ENCODE measurements around the gene EDN2. TPM values are rescaled to one million over a fixed set of nuclear protein-coding genes. Genes with fewer than 3 reads are reported as not detected.

Gene EDN2
- total and polyA plus RNA-seq, 2 donors (not counting 1 experiment from before 2014, with no cell fraction given), result not detected

DNA sequence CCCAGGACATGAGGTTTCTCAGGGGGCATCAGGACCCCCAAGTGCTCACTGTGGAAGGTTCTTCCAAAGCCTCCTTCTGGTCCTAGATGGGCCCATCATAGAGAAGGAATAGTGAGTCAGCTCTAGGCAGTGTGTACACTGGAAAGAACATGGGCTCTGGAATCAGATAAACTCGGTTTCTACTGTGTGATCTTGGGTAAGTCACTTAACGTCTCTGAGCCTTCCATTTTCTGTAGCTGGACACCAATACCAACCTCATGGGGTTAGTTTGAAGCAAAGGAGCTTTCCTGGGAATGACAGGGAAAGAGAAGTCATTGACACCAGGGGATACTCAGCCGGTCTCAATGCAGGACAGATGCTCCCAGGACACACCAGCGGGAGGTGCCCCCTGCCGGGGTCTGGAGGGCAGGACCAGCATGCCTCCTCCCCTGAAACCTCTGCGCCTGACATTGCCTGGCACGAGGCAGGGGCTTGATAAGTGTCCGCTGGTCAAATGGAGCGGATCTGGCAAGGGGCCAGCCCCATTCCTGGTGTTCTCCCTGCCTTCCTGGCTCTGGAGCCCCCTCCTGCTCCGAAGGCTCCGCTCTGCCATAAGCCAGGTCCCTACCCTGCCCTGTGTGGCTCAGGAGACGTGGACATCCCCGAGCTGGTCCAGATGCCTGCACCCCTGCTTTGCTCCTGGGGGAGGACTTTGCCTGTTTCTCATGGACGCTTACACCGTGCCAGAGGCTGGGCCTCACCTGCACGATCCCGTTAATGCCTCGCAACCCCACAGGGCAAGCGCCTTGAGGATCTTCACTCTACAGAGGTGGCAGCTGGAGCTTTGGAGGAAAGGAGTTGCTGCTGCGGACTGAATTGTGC is 52.8 kb downstream of the EDN2 start:
- WGBS (ENCODE audit: insufficient coverage), result 92% methylated on average over 18 of the region's 20 CpGs
- Histone ChIP-seq H4K20me1 (ENCODE audit: control insufficient read depth, insufficient read depth, low read length, poor library complexity, severe bottlenecking) (no peaks in the 10 kb centered on the region), H2AFZ (ENCODE audit: insufficient read depth, low read depth, low read length, poor library complexity, severe bottlenecking) (no peak overlapping the region), H3K9me3 (ENCODE audit: control extremely low read depth in 1 of 3, control insufficient read depth in 2 of 3, insufficient read depth in 1 of 3, low read length in 2 of 3) (no peaks in the 10 kb centered on the region), H3K36me3 (replicated peaks in 1 of 2; ENCODE audit: control extremely low read depth in 1 of 2, control insufficient read depth in 1 of 2, extremely low read depth in 1 of 2, insufficient read depth in 2 of 2, low read length in 1 of 2) (no peaks in the 10 kb centered on the region), H3K4me1 (ENCODE audit: control insufficient read depth in 2 of 2, insufficient read depth in 2 of 2, low read length in 2 of 2) (no peaks in the 10 kb centered on the region), H3K27ac (ENCODE audit: low read length in 2 of 2) (no peak overlapping the region), H3K27me3 (replicated peaks in 1 of 4; ENCODE audit: control extremely low read depth in 1 of 4, control insufficient read depth in 3 of 4, insufficient read depth in 4 of 4, low read length in 3 of 4) (peaks cover 0 to 2% (median 0%) of the 10 kb centered on the region in 4 experiments), H3K79me2 (ENCODE audit: control insufficient read depth, insufficient read depth, low read length) (no peaks in the 10 kb centered on the region), H3K4me3 (ENCODE audit: control extremely low read depth in 1 of 5, extremely low read depth in 1 of 5, insufficient read depth in 1 of 5, low read depth in 2 of 5, low read length in 4 of 5) (no peak overlapping the region), H3K4me2 (replicated peaks; ENCODE audit: low read depth, low read length, poor library complexity, severe bottlenecking) (no peak overlapping the region), H3K9ac (ENCODE audit: low read length) (no peak overlapping the region)
- ChIA-PET CTCF (interaction anchor here (1.0 to 1.8 kb wide), 6 partner anchors 10 to 109 kb away, joined by 3 to 6 read pairs (median 5); no protein-coding TSS in a partner anchor), POLR2A (no interaction called here)
- H3K4me1 Mint-ChIP-seq, result no peaks in the 10 kb centered on the region
- peaks cover 30% of the 10 kb centered on the region for H3K27me3 Mint-ChIP-seq
- TF ChIP-seq, protein P1, sequence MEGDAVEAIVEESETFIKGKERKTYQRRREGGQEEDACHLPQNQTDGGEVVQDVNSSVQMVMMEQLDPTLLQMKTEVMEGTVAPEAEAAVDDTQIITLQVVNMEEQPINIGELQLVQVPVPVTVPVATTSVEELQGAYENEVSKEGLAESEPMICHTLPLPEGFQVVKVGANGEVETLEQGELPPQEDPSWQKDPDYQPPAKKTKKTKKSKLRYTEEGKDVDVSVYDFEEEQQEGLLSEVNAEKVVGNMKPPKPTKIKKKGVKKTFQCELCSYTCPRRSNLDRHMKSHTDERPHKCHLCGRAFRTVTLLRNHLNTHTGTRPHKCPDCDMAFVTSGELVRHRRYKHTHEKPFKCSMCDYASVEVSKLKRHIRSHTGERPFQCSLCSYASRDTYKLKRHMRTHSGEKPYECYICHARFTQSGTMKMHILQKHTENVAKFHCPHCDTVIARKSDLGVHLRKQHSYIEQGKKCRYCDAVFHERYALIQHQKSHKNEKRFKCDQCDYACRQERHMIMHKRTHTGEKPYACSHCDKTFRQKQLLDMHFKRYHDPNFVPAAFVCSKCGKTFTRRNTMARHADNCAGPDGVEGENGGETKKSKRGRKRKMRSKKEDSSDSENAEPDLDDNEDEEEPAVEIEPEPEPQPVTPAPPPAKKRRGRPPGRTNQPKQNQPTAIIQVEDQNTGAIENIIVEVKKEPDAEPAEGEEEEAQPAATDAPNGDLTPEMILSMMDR (IDR thresholded peaks at IDR 0.05), result no peak
- no peak for TF ChIP-seq EZH2 (IDR thresholded peaks at IDR 0.05; ENCODE audit: borderline replicate concordance, insufficient read depth, low read depth, low read length, poor library complexity, severe bottlenecking)
- DNase-seq, result no peak
- no peak overlapping the region for H3K4me3 Mint-ChIP-seq
- intact Hi-C loops (cut with micrococcal nuclease), result no loop called here
- H3K9me3 Mint-ChIP-seq (ENCODE audit: insufficient read depth), result no peaks in the 10 kb centered on the region
- no peak for ATAC-seq (ENCODE audit: low read depth)
- H3K27ac Mint-ChIP-seq, result no peak overlapping the region

DNA sequence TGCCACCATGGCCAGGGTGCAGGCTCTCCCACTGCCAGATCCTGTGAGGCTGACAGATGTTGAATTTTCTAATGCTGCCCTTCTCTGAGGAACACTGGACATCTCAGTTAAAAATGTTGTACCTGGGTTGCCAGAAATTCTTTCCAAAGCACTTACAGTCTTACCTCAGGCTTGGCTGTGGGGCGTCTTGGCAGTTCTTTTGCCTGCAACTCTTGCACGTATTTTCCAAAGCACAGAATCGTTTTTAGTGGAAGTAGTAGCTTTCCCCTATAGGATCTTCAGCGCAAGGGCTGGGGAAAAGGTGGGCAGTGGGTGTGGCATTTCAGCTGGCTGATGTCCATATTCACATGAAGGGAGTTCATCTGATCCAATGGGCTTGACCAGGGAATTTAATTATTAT is 53.9 kb downstream of the EDN2 start:
- CTCF ChIA-PET, result interaction anchor here (1.0 to 2.0 kb wide), 2 partner anchors 10 to 13 kb away, joined by 4 to 5 read pairs; no protein-coding TSS in a partner anchor
- POLR2A ChIA-PET, result no interaction called here

More for the DNA sequence above, 53.9 kb downstream of the EDN2 start:
- H3K36me3 ChIP-seq (replicated peaks in 1 of 2; ENCODE audit: control extremely low read depth in 1 of 2, control insufficient read depth in 1 of 2, extremely low read depth in 1 of 2, insufficient read depth in 2 of 2, low read length in 1 of 2), result no peaks in the 10 kb centered on the region
- no peak overlapping the region for H3K9ac ChIP-seq (ENCODE audit: low read length)
- H3K4me3 ChIP-seq (ENCODE audit: control extremely low read depth in 1 of 5, extremely low read depth in 1 of 5, insufficient read depth in 1 of 5, low read depth in 2 of 5, low read length in 4 of 5), result no peak overlapping the region
- TF ChIP-seq, protein P1 (IDR thresholded peaks at IDR 0.05), result no peak
- TF ChIP-seq EZH2 (IDR thresholded peaks at IDR 0.05; ENCODE audit: borderline replicate concordance, insufficient read depth, low read depth, low read length, poor library complexity, severe bottlenecking), result no peak
- H4K20me1 ChIP-seq (ENCODE audit: control insufficient read depth, insufficient read depth, low read length, poor library complexity, severe bottlenecking), result no peaks in the 10 kb centered on the region
- H3K27ac ChIP-seq (ENCODE audit: low read length in 2 of 2), result no peak overlapping the region
- H3K9me3 ChIP-seq (ENCODE audit: control extremely low read depth in 1 of 3, control insufficient read depth in 2 of 3, insufficient read depth in 1 of 3, low read length in 2 of 3), result no peaks in the 10 kb centered on the region
- H3K79me2 ChIP-seq (ENCODE audit: control insufficient read depth, insufficient read depth, low read length), result no peaks in the 10 kb centered on the region
- H3K27me3 ChIP-seq (replicated peaks in 1 of 4; ENCODE audit: control extremely low read depth in 1 of 4, control insufficient read depth in 3 of 4, insufficient read depth in 4 of 4, low read length in 3 of 4), result peaks cover 0 to 2% (median 0%) of the 10 kb centered on the region in 4 experiments
- no peaks in the 10 kb centered on the region for H3K4me1 ChIP-seq (ENCODE audit: control insufficient read depth in 2 of 2, insufficient read depth in 2 of 2, low read length in 2 of 2)
- H3K9me3 Mint-ChIP-seq (ENCODE audit: insufficient read depth), result no peaks in the 10 kb centered on the region
- intact Hi-C loops (cut with micrococcal nuclease), result no loop called here
- peaks cover 27% of the 10 kb centered on the region for H3K27me3 Mint-ChIP-seq
- H3K27ac Mint-ChIP-seq, result no peak overlapping the region
- no peaks in the 10 kb centered on the region for H3K4me1 Mint-ChIP-seq
- WGBS (ENCODE audit: insufficient coverage), result 88% methylated on average over 1 of the region's 4 CpGs
- DNase-seq (no peak), ATAC-seq (ENCODE audit: low read depth) (no peak)
- H3K4me3 Mint-ChIP-seq, result no peak overlapping the region
- H3K4me2 ChIP-seq (replicated peaks; ENCODE audit: low read depth, low read length, poor library complexity, severe bottlenecking), result no peak overlapping the region
- no peak overlapping the region for H2AFZ ChIP-seq (ENCODE audit: insufficient read depth, low read depth, low read length, poor library complexity, severe bottlenecking)

All from B cell (primary cell).